Mesenchymal stem cell (in vitro differentiated cells and primary cell): ENCODE measurements around the gene NTN4.
"Not testable (repeated sequence)": the region's sequence is repeated elsewhere in the genome, so short reads cannot be mapped to it uniquely, and the experiment has no call there.

ENCODE experiments used
- DNase-seq: peaks from one replicate; pipeline ENCODE4 v3.0.0-alpha.2; 2013
- H2AFZ ChIP-seq: one replicate; pipeline ENCODE4 v1.6.1; 2013; ENCODE audit warnings: low read depth, mild to moderate bottlenecking, control low read depth, inconsistent platforms, low read length, moderate library complexity
- H2AK5ac ChIP-seq: 2 replicates; pipeline ENCODE4 v1.6.1; 2013; ENCODE audit warnings: low read length, moderate library complexity, mild to moderate bottlenecking, inconsistent platforms; ENCODE audit not compliant: severe bottlenecking
- H2BK120ac ChIP-seq: one replicate; pipeline ENCODE4 v1.6.1; 2013; ENCODE audit warnings: low read depth, mild to moderate bottlenecking, inconsistent platforms, low read length, moderate library complexity
- H2BK12ac ChIP-seq, 2 experiments: one replicate each; pipeline ENCODE4 v1.6.1; 2013; ENCODE audit warnings: inconsistent platforms in 2 of 2, low read length in 2 of 2, mild to moderate bottlenecking in 2 of 2, moderate library complexity in 2 of 2, control low read depth in 1 of 2
- H2BK15ac ChIP-seq: one replicate; pipeline ENCODE4 v1.6.1; 2013; ENCODE audit warnings: mild to moderate bottlenecking, low read depth, inconsistent platforms; ENCODE audit not compliant: poor library complexity, severe bottlenecking
- H2BK5ac ChIP-seq: 2 replicates; pipeline ENCODE4 v1.6.1; 2013; ENCODE audit warnings: low read depth, mild to moderate bottlenecking, low read length, control low read depth, inconsistent platforms; ENCODE audit not compliant: poor library complexity, severe bottlenecking
- H3K14ac ChIP-seq, 2 experiments: one replicate each; pipeline ENCODE4 v1.6.1; 2013; ENCODE audit warnings: inconsistent platforms in 2 of 2, low read length in 2 of 2, control low read depth in 1 of 2, mild to moderate bottlenecking in 1 of 2, moderate library complexity in 1 of 2
- H3K18ac ChIP-seq, 2 experiments: one replicate each; pipeline ENCODE4 v1.6.1; 2013; ENCODE audit warnings: inconsistent platforms in 2 of 2, low read length in 2 of 2, control low read depth in 1 of 2, low read depth in 1 of 2, mild to moderate bottlenecking in 1 of 2
- H3K23ac ChIP-seq, 2 experiments: one replicate each; pipeline ENCODE4 v1.6.1; 2013; ENCODE audit warnings: inconsistent platforms in 2 of 2, low read length in 2 of 2, mild to moderate bottlenecking in 2 of 2, moderate library complexity in 2 of 2, control low read depth in 1 of 2
- H3K27ac ChIP-seq: 2 replicates; pipeline ENCODE4 v1.5.1; 2013; ENCODE audit warnings: mild to moderate bottlenecking, moderate library complexity, low read length, control low read depth, inconsistent platforms; ENCODE audit not compliant: poor library complexity, severe bottlenecking
- H3K27me3 ChIP-seq, 2 experiments: 2 replicates each; pipeline versions ENCODE4 v1.6.1 to v1.7.0; 2013; ENCODE audit warnings: low read length in 2 of 2, mild to moderate bottlenecking in 2 of 2, moderate library complexity in 2 of 2, control low read depth in 1 of 2, inconsistent platforms in 1 of 2; ENCODE audit not compliant: control insufficient read depth in 1 of 2, insufficient read depth in 1 of 2
- H3K36me3 ChIP-seq, 2 experiments: 2 replicates each; pipeline versions ENCODE4 v1.6.1 to v1.7.0; 2013; ENCODE audit warnings: low read length in 2 of 2, control low read depth in 1 of 2, inconsistent platforms in 1 of 2, low read depth in 1 of 2, mild to moderate bottlenecking in 1 of 2; ENCODE audit not compliant: insufficient read depth in 2 of 2, control insufficient read depth in 1 of 2
- H3K4ac ChIP-seq, 2 experiments: one replicate each; pipeline ENCODE4 v1.6.1; 2013; ENCODE audit warnings: inconsistent platforms in 2 of 2, low read length in 2 of 2, mild to moderate bottlenecking in 2 of 2, moderate library complexity in 2 of 2, control low read depth in 1 of 2, low read depth in 1 of 2
- H3K4me1 ChIP-seq: 2 replicates; pipeline ENCODE4 v1.6.1; 2013; ENCODE audit warnings: low read depth, low read length, control low read depth; ENCODE audit not compliant: control insufficient read depth, insufficient read depth
- H3K4me2 ChIP-seq: 2 replicates; pipeline ENCODE4 v1.6.1; 2013; ENCODE audit warnings: low read length, mild to moderate bottlenecking, inconsistent platforms; ENCODE audit not compliant: poor library complexity, severe bottlenecking
- H3K4me3 ChIP-seq, 2 experiments: 2 replicates each; pipeline versions ENCODE4 v1.5.1 to v1.7.0; 2013; ENCODE audit warnings: low read length in 2 of 2, mild to moderate bottlenecking in 2 of 2, control low read depth in 1 of 2, low read depth in 1 of 2; ENCODE audit not compliant: insufficient read depth in 1 of 2
- H3K79me1 ChIP-seq: replicated peaks from 2 replicates; pipeline ENCODE4 v1.6.1; 2013; ENCODE audit warnings: mild to moderate bottlenecking, control low read depth, low read length, inconsistent platforms; ENCODE audit not compliant: poor library complexity, severe bottlenecking
- H3K9ac ChIP-seq: 2 replicates; pipeline ENCODE4 v1.7.0; 2013; ENCODE audit warnings: mild to moderate bottlenecking, low read length, moderate library complexity
- H3K9me3 ChIP-seq: 2 replicates; pipeline ENCODE4 v1.7.0; 2013; ENCODE audit warnings: mild to moderate bottlenecking, low read length; ENCODE audit not compliant: control insufficient read depth
- H4K8ac ChIP-seq: one replicate; pipeline ENCODE4 v1.6.1; 2013; ENCODE audit warnings: inconsistent platforms, mild to moderate bottlenecking, low read length, moderate library complexity
- H4K91ac ChIP-seq: one replicate; pipeline ENCODE4 v1.6.1; 2013; ENCODE audit warnings: mild to moderate bottlenecking, low read length, inconsistent platforms
- WGBS: methylation state at CpG from one replicate; pipeline ENCODE4 v1.1.7; 2013; ENCODE audit warnings: mixed read lengths; 5-methylcytosine and 5-hydroxymethylcytosine counted together

Gene NTN4

GRCh38 chr12:95829395-95829794 is 38.8 kb upstream of the NTN4 start:
- H3K14ac ChIP-seq = no peak overlapping the region
- no peak for DNase-seq

DNA sequence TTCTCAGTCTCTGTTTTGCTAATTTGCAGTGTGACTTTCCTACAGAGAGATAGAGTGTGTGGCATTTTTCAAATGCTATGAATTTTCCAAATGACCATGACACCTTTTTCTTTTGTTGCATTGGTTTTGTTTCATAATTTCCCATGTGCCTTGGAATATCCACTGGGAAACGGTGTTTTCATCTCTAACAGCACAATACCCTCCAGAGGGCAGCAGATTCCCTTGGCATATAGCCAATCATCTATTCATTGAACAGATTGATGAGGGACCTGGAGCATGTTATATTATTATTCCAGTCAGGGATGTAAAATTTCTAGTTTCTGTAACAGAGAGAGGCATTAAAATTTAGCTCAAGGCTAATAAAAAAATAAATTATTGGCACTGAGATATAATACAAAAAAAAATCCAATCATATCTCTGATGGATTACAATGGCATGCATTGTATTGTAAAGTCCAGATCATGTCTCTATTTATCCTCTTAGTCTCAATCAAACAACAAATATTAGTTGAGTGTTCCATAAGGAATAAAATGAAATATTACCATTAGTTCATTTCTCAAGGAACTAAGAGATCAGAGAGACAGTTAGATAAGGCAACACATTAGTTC is 29.6 kb upstream of the NTN4 start:
- Histone ChIP-seq H2AK5ac (no peak overlapping the region), H2AFZ (no peak overlapping the region), H3K36me3 (no peaks in the 10 kb centered on the region), H3K4me1 (no peaks in the 10 kb centered on the region), H3K27me3 (peaks cover 0 to 5% of the 10 kb centered on the region in 2 experiments), H2BK120ac (no peak overlapping the region), H3K18ac (no peak overlapping the region), H2BK15ac (no peak overlapping the region), H3K9ac (no peak overlapping the region), H3K4me2 (no peak overlapping the region), H3K4ac (no peak overlapping the region), H3K4me3 (no peak overlapping the region), H4K8ac (no peak overlapping the region), H3K27ac (no peak overlapping the region), H3K9me3 (no peaks in the 10 kb centered on the region), H2BK5ac (no peak overlapping the region), H2BK12ac (no peak overlapping the region), H4K91ac (no peak overlapping the region), H3K23ac (no peak overlapping the region), H3K79me1 (no peaks in the 10 kb centered on the region), H3K14ac (no peak overlapping the region)
- peak; percentile 64 for DNase-seq
- WGBS = no CpG with 5 or more reads among the region's 1 CpG

More at GRCh38 chr12:95829395-95829794, 38.8 kb upstream of the NTN4 start:
- Histone ChIP-seq H4K8ac (no peak overlapping the region), H4K91ac (no peak overlapping the region), H3K18ac (no peak overlapping the region), H3K9ac (no peak overlapping the region), H3K4me1 (no peaks in the 10 kb centered on the region), H2AK5ac (no peak overlapping the region), H3K9me3 (no peaks in the 10 kb centered on the region), H2AFZ (no peak overlapping the region), H2BK15ac (no peak overlapping the region), H3K4me2 (no peak overlapping the region), H2BK5ac (no peak overlapping the region), H3K23ac (no peak overlapping the region), H3K27me3 (peaks cover 0 to 12% of the 10 kb centered on the region in 2 experiments), H3K79me1 (no peaks in the 10 kb centered on the region), H3K36me3 (no peaks in the 10 kb centered on the region), H2BK12ac (no peak overlapping the region), H2BK120ac (no peak overlapping the region), H3K27ac (no peak overlapping the region), H3K4ac (no peak overlapping the region), H3K4me3 (no peak overlapping the region)

DNA sequence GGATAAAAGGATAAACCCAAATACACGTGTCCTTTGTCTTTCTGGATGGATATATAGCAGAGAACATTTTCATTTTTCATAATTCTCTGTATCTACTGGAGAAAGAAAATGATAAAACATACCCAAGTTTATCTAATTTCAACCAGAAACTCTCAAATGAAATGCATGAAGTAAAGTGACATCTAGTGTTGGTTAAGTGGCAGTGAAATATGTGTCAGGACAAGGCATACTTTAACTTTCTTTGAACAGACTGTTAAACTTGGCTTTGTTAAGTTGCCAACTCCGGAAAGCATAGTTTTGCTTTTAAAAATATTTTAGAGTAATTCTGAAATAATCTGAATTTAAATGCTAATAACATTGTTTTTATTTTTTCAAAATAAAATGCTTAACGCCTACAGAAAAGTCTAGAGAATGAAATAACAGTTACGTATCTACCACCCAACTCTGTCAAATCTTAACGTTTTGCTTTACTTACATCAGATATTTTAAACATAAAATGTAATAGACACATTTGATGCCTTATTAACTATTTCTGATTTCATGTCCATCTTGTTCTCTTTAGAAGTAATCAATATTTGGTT is 25.2 kb upstream of the NTN4 start:
- 75% methylated on average over 2 of the region's 5 CpGs for whole genome bisulfite sequencing

GRCh38 chr12:95812155-95812554 is 21.6 kb upstream of the NTN4 start:
- H3K9me3 ChIP-seq = not testable (repeated sequence)

More for the DNA sequence above, 25.2 kb upstream of the NTN4 start:
- no peak overlapping the region for H2BK12ac ChIP-seq
- no peak overlapping the region for H3K4ac ChIP-seq
- H2BK15ac ChIP-seq = no peak overlapping the region
- no peak overlapping the region for H2BK120ac ChIP-seq
- H3K4me2 ChIP-seq = no peak overlapping the region
- no peak overlapping the region for H3K23ac ChIP-seq
- DNase-seq = peak; percentile 50
- no peak overlapping the region for H2AK5ac ChIP-seq
- no peaks in the 10 kb centered on the region for H3K4me1 ChIP-seq
- H2BK5ac ChIP-seq = no peak overlapping the region
- H4K8ac ChIP-seq = no peak overlapping the region
- no peaks in the 10 kb centered on the region for H3K79me1 ChIP-seq
- no peaks in the 10 kb centered on the region for H3K36me3 ChIP-seq
- H3K9me3 ChIP-seq = no peaks in the 10 kb centered on the region
- H4K91ac ChIP-seq = no peak overlapping the region
- no peak overlapping the region for H3K14ac ChIP-seq
- H2AFZ ChIP-seq = no peak overlapping the region
- H3K4me3 ChIP-seq = no peak overlapping the region
- H3K18ac ChIP-seq = no peak overlapping the region
- no peaks in the 10 kb centered on the region for H3K27me3 ChIP-seq
- H3K27ac ChIP-seq = no peak overlapping the region
- H3K9ac ChIP-seq = no peak overlapping the region

More at GRCh38 chr12:95812155-95812554, 21.6 kb upstream of the NTN4 start:
- H3K4ac ChIP-seq, H4K8ac ChIP-seq, H2AK5ac ChIP-seq, H2BK15ac ChIP-seq, H3K4me3 ChIP-seq, H3K27ac ChIP-seq, H3K14ac ChIP-seq, H2AFZ ChIP-seq, H3K4me2 ChIP-seq, H3K4me1 ChIP-seq, H3K23ac ChIP-seq, H3K18ac ChIP-seq, H3K9ac ChIP-seq, H2BK12ac ChIP-seq, H3K27me3 ChIP-seq, H2BK120ac ChIP-seq, H4K91ac ChIP-seq, H2BK5ac ChIP-seq, H3K36me3 ChIP-seq, DNase-seq, H3K79me1 ChIP-seq: not testable (repeated sequence)
- 33% methylated on average over 1 of the region's 4 CpGs for WGBS
